Stomach (tissue), 4 donors: ENCODE results near the gene DONSON.

Source experiments
- EP300 ChIP-seq: sonication (generic); formaldehyde crosslinking; IDR thresholded peaks from one replicate; pipeline ENCODE4 v1.6.1; 2017; ENCODE audit warnings: antibody characterized with exemption
- POLR2A ChIP-seq, 4 donors: fragments of 450-650 bp; IDR thresholded peaks; one replicate each; pipeline ENCODE4 v1.6.1; 2016; ENCODE audit warnings: antibody characterized with exemption in 4 of 4, control low read depth in 2 of 4, mild to moderate bottlenecking in 1 of 4, moderate library complexity in 1 of 4
- TF ChIP-seq, protein P1 (sequence below), 7 experiments: fragments of 450-650 bp in 4 of 7; fragments of 200-600 bp in 3 of 7; sonication (generic) in 3 of 7; IDR thresholded peaks; one replicate each; pipeline ENCODE4 v1.5.1; 2016 to 2019; ENCODE audit warnings: antibody characterized with exemption in 7 of 7, control low read depth in 2 of 7, mild to moderate bottlenecking in 1 of 7

GRCh38 chr21:33634254-33634653, 45.8 kb upstream of the DONSON start:
- TF ChIP-seq, protein P1, sequence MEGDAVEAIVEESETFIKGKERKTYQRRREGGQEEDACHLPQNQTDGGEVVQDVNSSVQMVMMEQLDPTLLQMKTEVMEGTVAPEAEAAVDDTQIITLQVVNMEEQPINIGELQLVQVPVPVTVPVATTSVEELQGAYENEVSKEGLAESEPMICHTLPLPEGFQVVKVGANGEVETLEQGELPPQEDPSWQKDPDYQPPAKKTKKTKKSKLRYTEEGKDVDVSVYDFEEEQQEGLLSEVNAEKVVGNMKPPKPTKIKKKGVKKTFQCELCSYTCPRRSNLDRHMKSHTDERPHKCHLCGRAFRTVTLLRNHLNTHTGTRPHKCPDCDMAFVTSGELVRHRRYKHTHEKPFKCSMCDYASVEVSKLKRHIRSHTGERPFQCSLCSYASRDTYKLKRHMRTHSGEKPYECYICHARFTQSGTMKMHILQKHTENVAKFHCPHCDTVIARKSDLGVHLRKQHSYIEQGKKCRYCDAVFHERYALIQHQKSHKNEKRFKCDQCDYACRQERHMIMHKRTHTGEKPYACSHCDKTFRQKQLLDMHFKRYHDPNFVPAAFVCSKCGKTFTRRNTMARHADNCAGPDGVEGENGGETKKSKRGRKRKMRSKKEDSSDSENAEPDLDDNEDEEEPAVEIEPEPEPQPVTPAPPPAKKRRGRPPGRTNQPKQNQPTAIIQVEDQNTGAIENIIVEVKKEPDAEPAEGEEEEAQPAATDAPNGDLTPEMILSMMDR (IDR thresholded peaks at IDR 0.05): no peak
- TF ChIP-seq EP300 (no peak), POLR2A (IDR thresholded peaks at IDR 0.05) (no peak)
